ENCODE data around the gene NAT9.

NAT9 gene

DNA sequence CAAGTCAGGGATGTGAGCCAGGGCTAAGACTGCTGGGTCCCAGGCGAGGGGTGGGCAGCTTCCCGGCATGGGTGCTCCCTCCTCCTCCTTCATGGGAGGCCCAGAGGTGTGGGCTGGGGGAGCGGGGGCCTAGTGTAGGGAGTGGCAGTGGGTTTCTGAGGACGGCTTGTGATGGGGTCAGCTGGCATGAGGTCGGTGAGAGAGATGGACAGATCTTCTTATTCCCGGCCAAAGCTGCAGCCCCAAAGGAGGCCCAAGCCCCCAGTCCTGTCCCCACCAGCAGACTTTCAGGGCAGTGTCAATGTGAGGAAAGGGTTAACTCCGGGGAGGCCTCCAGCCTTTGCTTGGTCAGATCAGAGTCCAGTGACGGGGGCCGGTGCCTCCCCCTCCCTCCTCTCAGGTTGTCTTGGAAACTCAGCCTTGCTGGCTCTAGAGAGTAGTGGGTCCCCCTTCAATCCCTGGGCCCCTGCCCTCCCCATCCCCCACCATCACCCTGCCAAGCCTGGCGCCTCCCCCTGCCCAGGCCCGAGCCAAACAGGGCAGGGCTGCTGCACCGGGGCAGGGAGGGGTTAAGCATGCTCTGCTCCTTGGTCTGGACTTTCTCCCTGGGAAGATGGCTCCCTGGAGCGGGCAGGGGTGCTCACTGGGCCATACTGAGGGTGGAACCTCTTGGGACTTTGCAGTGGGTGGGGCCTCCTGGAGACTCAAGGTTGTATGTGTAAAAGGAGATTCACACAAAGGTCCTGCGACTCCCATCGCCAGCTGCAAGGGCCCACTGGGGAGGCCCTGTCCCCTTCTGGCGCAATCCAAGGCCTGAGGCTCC lies 12.4 kb downstream of the NAT9 start:
- H3K4me3 ChIP-seq (ENCODE audit: low read depth in 1 of 2, low read length in 2 of 2): peak overlapping the region; percentile 40 to 60
- H3K27me3 ChIP-seq (ENCODE audit: control insufficient read depth in 1 of 2, insufficient read depth in 2 of 2, low read length in 2 of 2): no peaks in the 10 kb centered on the region
- H3K27ac ChIP-seq (ENCODE audit: low read depth, low read length): peak overlapping the region; percentile 50
- H3K9ac ChIP-seq (ENCODE audit: low read depth in 1 of 2, low read length in 2 of 2): peak overlapping the region; percentile 47 to 58
- H3K36me3 ChIP-seq (ENCODE audit: control insufficient read depth in 1 of 2, insufficient read depth in 2 of 2, low read length in 2 of 2): peaks cover 15 to 36% of the 10 kb centered on the region in 2 donors
- H3K4me1 ChIP-seq (ENCODE audit: control insufficient read depth in 1 of 2, insufficient read depth in 2 of 2, low read length in 2 of 2): peaks cover 72 to 75% of the 10 kb centered on the region in 2 donors
- H3K9me3 ChIP-seq (ENCODE audit: control insufficient read depth in 1 of 2, low read length in 2 of 2): no peaks in the 10 kb centered on the region

DNA sequence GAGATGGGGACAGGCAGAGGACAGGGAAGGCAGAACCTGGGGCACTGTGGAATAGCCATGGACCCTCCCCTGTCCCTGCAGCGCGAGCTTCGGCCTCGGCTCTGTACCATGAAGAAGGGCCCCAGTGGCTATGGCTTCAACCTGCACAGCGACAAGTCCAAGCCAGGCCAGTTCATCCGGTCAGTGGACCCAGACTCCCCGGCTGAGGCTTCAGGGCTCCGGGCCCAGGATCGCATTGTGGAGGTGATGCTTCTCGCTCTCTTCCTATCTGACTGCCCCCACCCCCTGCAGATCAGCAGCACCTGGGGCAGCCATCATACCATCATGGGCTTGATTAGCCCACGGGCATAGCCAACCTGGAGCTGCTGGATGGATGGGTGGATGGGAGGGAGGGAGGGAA lies 14.2 kb downstream of the NAT9 start:
- Histone ChIP-seq H3K36me3 (ENCODE audit: control insufficient read depth in 1 of 2, insufficient read depth in 2 of 2, low read length in 2 of 2) (peaks cover 11 to 20% of the 10 kb centered on the region in 2 donors), H3K9me3 (ENCODE audit: control insufficient read depth in 1 of 2, low read length in 2 of 2) (no peaks in the 10 kb centered on the region), H3K27ac (ENCODE audit: low read depth, low read length) (no peak overlapping the region), H3K9ac (ENCODE audit: low read depth in 1 of 2, low read length in 2 of 2) (no peak overlapping the region), H3K27me3 (ENCODE audit: control insufficient read depth in 1 of 2, insufficient read depth in 2 of 2, low read length in 2 of 2) (no peaks in the 10 kb centered on the region), H3K4me1 (ENCODE audit: control insufficient read depth in 1 of 2, insufficient read depth in 2 of 2, low read length in 2 of 2) (peaks cover 77 to 80% of the 10 kb centered on the region in 2 donors), H3K4me3 (ENCODE audit: low read depth in 1 of 2, low read length in 2 of 2) (no peak overlapping the region)

GRCh38 chr17:74761419-74761818 lies 14.7 kb downstream of the NAT9 start:
- Histone ChIP-seq H3K9ac (ENCODE audit: low read depth in 1 of 2, low read length in 2 of 2) (peak overlapping the region in 1 of 2 donors; percentile 2), H3K36me3 (ENCODE audit: control insufficient read depth in 1 of 2, insufficient read depth in 2 of 2, low read length in 2 of 2) (peaks cover 11 to 16% of the 10 kb centered on the region in 2 donors), H3K9me3 (ENCODE audit: control insufficient read depth in 1 of 2, low read length in 2 of 2) (no peaks in the 10 kb centered on the region), H3K4me1 (ENCODE audit: control insufficient read depth in 1 of 2, insufficient read depth in 2 of 2, low read length in 2 of 2) (peaks cover 82 to 83% of the 10 kb centered on the region in 2 donors), H3K4me3 (ENCODE audit: low read depth in 1 of 2, low read length in 2 of 2) (no peak overlapping the region), H3K27me3 (ENCODE audit: control insufficient read depth in 1 of 2, insufficient read depth in 2 of 2, low read length in 2 of 2) (no peaks in the 10 kb centered on the region), H3K27ac (ENCODE audit: low read depth, low read length) (peak overlapping the region; percentile 10)

DNA sequence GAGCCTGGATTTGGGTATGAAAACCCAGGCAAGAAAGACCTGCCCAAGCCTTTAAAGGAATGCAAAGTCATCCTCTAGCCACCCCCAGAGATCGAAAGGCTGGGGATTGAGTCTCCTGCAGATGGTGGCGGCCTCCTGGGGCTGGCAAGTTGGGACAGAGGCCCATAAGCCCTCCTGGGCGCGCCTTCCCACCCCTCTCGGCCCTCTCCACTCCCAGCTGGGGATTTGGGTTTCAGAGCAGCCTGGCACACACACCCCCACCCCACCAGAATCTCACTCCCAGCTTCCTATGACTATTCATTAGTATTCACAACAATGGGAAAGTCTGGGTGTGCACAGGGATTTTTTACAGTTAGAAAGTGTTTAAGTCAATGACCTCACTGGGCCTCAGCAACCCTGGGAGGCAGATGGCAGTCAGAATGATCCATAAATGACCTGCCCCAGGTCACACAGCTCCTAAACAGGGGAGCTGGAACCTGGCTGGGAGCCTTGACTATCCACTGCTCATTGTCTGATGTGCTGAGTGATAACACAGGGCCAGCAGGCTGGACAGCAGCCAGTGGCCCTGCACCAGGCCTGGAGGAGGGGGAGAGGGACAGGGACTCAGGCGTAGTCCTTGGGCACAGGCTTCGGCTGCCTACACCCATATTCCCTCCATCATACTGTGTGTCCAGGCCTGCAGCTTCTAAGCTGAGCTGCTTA lies 15.6 kb downstream of the NAT9 start:
- peaks cover 85 to 89% of the 10 kb centered on the region in 2 donors for H3K4me1 ChIP-seq (ENCODE audit: control insufficient read depth in 1 of 2, insufficient read depth in 2 of 2, low read length in 2 of 2)
- H3K9me3 ChIP-seq (ENCODE audit: control insufficient read depth in 1 of 2, low read length in 2 of 2): no peaks in the 10 kb centered on the region
- peak overlapping the region; percentile 44 to 57 for H3K9ac ChIP-seq (ENCODE audit: low read depth in 1 of 2, low read length in 2 of 2)
- H3K4me3 ChIP-seq (ENCODE audit: low read depth in 1 of 2, low read length in 2 of 2): peak overlapping the region in 1 of 2 donors; percentile 53
- peaks cover 7 to 18% of the 10 kb centered on the region in 2 donors for H3K36me3 ChIP-seq (ENCODE audit: control insufficient read depth in 1 of 2, insufficient read depth in 2 of 2, low read length in 2 of 2)
- H3K27ac ChIP-seq (ENCODE audit: low read depth, low read length): peak overlapping the region; percentile 5
- no peaks in the 10 kb centered on the region for H3K27me3 ChIP-seq (ENCODE audit: control insufficient read depth in 1 of 2, insufficient read depth in 2 of 2, low read length in 2 of 2)

DNA sequence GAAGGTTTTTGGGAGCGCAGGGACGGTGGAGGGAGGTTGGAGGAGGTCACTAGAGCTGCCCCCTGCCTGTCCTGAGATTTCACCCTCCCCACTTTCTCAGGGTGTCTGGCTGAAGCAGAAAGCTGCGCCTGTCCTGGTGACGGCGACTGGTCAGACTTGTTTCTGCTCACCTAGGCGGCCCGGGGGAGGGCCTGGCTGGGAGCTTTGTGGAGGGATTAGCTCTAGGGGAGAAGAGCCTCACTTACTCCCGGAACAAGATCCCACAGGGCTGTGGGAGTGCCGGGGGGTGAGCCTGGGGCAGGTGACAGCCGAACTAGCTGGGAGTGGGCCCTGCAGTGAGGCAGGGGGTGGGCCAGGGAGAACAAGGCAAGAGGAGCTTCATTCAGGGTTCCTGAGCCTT lies 16.2 kb downstream of the NAT9 start:
- Histone ChIP-seq H3K36me3 (ENCODE audit: control insufficient read depth in 1 of 2, insufficient read depth in 2 of 2, low read length in 2 of 2) (peaks cover 7 to 24% of the 10 kb centered on the region in 2 donors), H3K9ac (ENCODE audit: low read depth in 1 of 2, low read length in 2 of 2) (peak overlapping the region; percentile 44 to 57)

GRCh38 chr17:74759243-74759801 lies 16.8 kb downstream of the NAT9 start:
- Histone ChIP-seq H3K9me3 (ENCODE audit: control insufficient read depth in 1 of 2, low read length in 2 of 2) (no peaks in the 10 kb centered on the region), H3K4me1 (ENCODE audit: control insufficient read depth in 1 of 2, insufficient read depth in 2 of 2, low read length in 2 of 2) (peaks cover 90 to 95% of the 10 kb centered on the region in 2 donors), H3K27ac (ENCODE audit: low read depth, low read length) (no peak overlapping the region), H3K4me3 (ENCODE audit: low read depth in 1 of 2, low read length in 2 of 2) (peak overlapping the region; percentile 53 to 58), H3K36me3 (ENCODE audit: control insufficient read depth in 1 of 2, insufficient read depth in 2 of 2, low read length in 2 of 2) (peaks cover 9 to 20% of the 10 kb centered on the region in 2 donors), H3K27me3 (ENCODE audit: control insufficient read depth in 1 of 2, insufficient read depth in 2 of 2, low read length in 2 of 2) (no peaks in the 10 kb centered on the region), H3K9ac (ENCODE audit: low read depth in 1 of 2, low read length in 2 of 2) (peak overlapping the region; percentile 57 to 65)

More for the DNA sequence above, 16.2 kb downstream of the NAT9 start:
- no peaks in the 10 kb centered on the region for H3K9me3 ChIP-seq (ENCODE audit: control insufficient read depth in 1 of 2, low read length in 2 of 2)
- no peak overlapping the region for H3K27ac ChIP-seq (ENCODE audit: low read depth, low read length)
- peaks cover 91 to 95% of the 10 kb centered on the region in 2 donors for H3K4me1 ChIP-seq (ENCODE audit: control insufficient read depth in 1 of 2, insufficient read depth in 2 of 2, low read length in 2 of 2)
- H3K4me3 ChIP-seq (ENCODE audit: low read depth in 1 of 2, low read length in 2 of 2): peak overlapping the region; percentile 53 to 58
- no peaks in the 10 kb centered on the region for H3K27me3 ChIP-seq (ENCODE audit: control insufficient read depth in 1 of 2, insufficient read depth in 2 of 2, low read length in 2 of 2)

- Histone ChIP-seq H3K9ac (ENCODE audit: low read depth in 1 of 2, low read length in 2 of 2) (peak overlapping the region; percentile 57 to 65), H3K4me1 (ENCODE audit: control insufficient read depth in 1 of 2, insufficient read depth in 2 of 2, low read length in 2 of 2) (peaks cover 87 to 92% of the 10 kb centered on the region in 2 donors), H3K27ac (ENCODE audit: low read depth, low read length) (no peak overlapping the region), H3K9me3 (ENCODE audit: control insufficient read depth in 1 of 2, low read length in 2 of 2) (no peaks in the 10 kb centered on the region), H3K4me3 (ENCODE audit: low read depth in 1 of 2, low read length in 2 of 2) (peak overlapping the region; percentile 53 to 58), H3K36me3 (ENCODE audit: control insufficient read depth in 1 of 2, insufficient read depth in 2 of 2, low read length in 2 of 2) (peaks cover 9 to 18% of the 10 kb centered on the region in 2 donors), H3K27me3 (ENCODE audit: control insufficient read depth in 1 of 2, insufficient read depth in 2 of 2, low read length in 2 of 2) (no peaks in the 10 kb centered on the region)
These were observed 17.3 kb downstream of the NAT9 start for GRCh38 chr17:74758848-74759168.

DNA sequence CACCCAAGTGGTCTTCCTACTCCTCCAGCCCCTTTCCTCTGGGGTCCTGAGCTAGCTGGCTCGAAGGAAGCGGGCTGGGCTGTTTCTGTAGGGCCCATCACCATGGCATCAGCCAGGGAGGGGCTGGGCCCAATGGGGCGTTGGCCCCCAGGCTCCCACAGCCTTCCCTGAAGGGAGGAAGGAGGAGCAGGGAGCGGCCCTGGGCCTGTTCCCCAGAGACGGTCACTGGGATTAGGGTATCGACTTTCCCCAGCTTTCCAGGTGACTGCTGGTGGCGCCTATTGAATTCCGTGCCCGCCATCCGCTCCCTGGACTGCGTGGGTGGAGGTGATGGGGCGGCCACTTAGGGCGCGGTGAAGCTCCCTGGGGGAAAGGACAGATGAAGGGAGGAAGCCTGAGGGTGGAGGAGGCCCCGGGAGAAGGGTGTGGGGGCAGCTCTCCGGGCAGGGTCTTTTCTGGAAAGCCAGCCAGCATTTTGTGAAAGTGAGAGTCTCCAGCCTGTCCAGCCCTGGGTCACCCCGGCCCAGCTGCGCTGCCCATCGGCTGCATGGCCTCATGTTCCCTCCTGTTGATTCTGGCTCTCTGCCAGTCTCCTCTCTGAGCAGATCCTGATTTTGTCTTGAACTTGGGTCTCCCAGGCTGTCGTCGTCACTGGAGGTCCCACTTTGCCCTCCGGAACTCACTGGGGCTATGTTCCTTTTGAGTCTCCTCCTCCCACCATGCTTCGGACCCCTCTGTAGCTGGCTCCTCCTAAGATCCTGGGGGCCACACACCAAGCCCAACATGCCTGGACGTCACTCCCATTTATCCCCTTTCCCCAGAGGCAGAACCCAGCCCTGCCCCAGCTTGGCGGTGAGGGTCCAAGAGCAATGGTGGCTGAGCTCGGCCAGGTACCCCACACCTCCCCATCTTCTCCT lies 18.0 kb downstream of the NAT9 start:
- Histone ChIP-seq H3K4me1 (ENCODE audit: control insufficient read depth in 1 of 2, insufficient read depth in 2 of 2, low read length in 2 of 2) (peaks cover 88 to 91% of the 10 kb centered on the region in 2 donors), H3K27me3 (ENCODE audit: control insufficient read depth in 1 of 2, insufficient read depth in 2 of 2, low read length in 2 of 2) (no peaks in the 10 kb centered on the region), H3K4me3 (ENCODE audit: low read depth in 1 of 2, low read length in 2 of 2) (peak overlapping the region; percentile 38 to 58), H3K36me3 (ENCODE audit: control insufficient read depth in 1 of 2, insufficient read depth in 2 of 2, low read length in 2 of 2) (peaks cover 9 to 16% of the 10 kb centered on the region in 2 donors), H3K9ac (ENCODE audit: low read depth in 1 of 2, low read length in 2 of 2) (peak overlapping the region in 1 of 2 donors; percentile 65), H3K27ac (ENCODE audit: low read depth, low read length) (peak overlapping the region; percentile 52), H3K9me3 (ENCODE audit: control insufficient read depth in 1 of 2, low read length in 2 of 2) (no peaks in the 10 kb centered on the region)

GRCh38 chr17:74757502-74757901 lies 18.6 kb downstream of the NAT9 start:
- Histone ChIP-seq H3K9ac (ENCODE audit: low read depth in 1 of 2, low read length in 2 of 2) (peak overlapping the region; percentile 22 to 65), H3K4me1 (ENCODE audit: control insufficient read depth in 1 of 2, insufficient read depth in 2 of 2, low read length in 2 of 2) (peaks cover 88 to 91% of the 10 kb centered on the region in 2 donors), H3K4me3 (ENCODE audit: low read depth in 1 of 2, low read length in 2 of 2) (peak overlapping the region; percentile 38 to 58), H3K36me3 (ENCODE audit: control insufficient read depth in 1 of 2, insufficient read depth in 2 of 2, low read length in 2 of 2) (peaks cover 9 to 16% of the 10 kb centered on the region in 2 donors), H3K27ac (ENCODE audit: low read depth, low read length) (peak overlapping the region; percentile 52), H3K9me3 (ENCODE audit: control insufficient read depth in 1 of 2, low read length in 2 of 2) (no peaks in the 10 kb centered on the region), H3K27me3 (ENCODE audit: control insufficient read depth in 1 of 2, insufficient read depth in 2 of 2, low read length in 2 of 2) (no peaks in the 10 kb centered on the region)
